ACC112 (cell line): Measurements from ENCODE around the gene GINS3.

Source experiments
- H2AFZ ChIP-seq: fragments of 200-600 bp; sonication (generic); one replicate; pipeline ENCODE4 v1.6.0; 2017; ENCODE audit warnings: antibody characterized with exemption, low read length; ENCODE audit not compliant: unreplicated experiment
- H3K27ac ChIP-seq: fragments of 200-600 bp; sonication (generic); 2 replicates; pipeline ENCODE4 v1.5.1; 2014; ENCODE audit warnings: low read depth, mild to moderate bottlenecking, antibody characterized with exemption, low read length, moderate library complexity
- H3K27me3 ChIP-seq: fragments of 200-600 bp; sonication (generic); 2 replicates; pipeline ENCODE4 v1.6.1; 2014; ENCODE audit warnings: mild to moderate bottlenecking, antibody characterized with exemption, low read length, moderate library complexity, mixed read lengths; ENCODE audit not compliant: insufficient read depth
- H3K36me3 ChIP-seq: fragments of 200-600 bp; sonication (generic); 2 replicates; pipeline ENCODE4 v1.6.1; 2016; ENCODE audit warnings: mild to moderate bottlenecking, antibody characterized with exemption, low read length, moderate library complexity, mixed read lengths; ENCODE audit not compliant: insufficient read depth
- H3K4me1 ChIP-seq: fragments of 200-600 bp; sonication (generic); one replicate; pipeline ENCODE4 v1.6.1; 2016; ENCODE audit warnings: low read length, mixed read lengths; ENCODE audit not compliant: insufficient read depth, unreplicated experiment, control insufficient read depth
- H3K4me3 ChIP-seq: fragments of 200-600 bp; sonication (generic); 2 replicates; pipeline ENCODE4 v1.5.1; 2014; ENCODE audit warnings: mild to moderate bottlenecking, low read depth, low read length
- H3K79me2 ChIP-seq: fragments of 200-600 bp; sonication (generic); one replicate; pipeline ENCODE4 v1.6.0; 2016; ENCODE audit warnings: low read length; ENCODE audit not compliant: control insufficient read depth, unreplicated experiment, insufficient read depth

The GINS3 gene

GRCh38 chr16:58444265-58444664 lies 52.0 kb downstream of the GINS3 start:
- H3K79me2 ChIP-seq: no peaks in the 10 kb centered on the region
- H3K4me1 ChIP-seq: no peaks in the 10 kb centered on the region
- H3K27ac ChIP-seq: no peak overlapping the region

GRCh38 chr16:58448890-58449289 lies 56.6 kb downstream of the GINS3 start:
- Histone ChIP-seq H3K4me1 (peaks cover 12% of the 10 kb centered on the region), H3K79me2 (no peaks in the 10 kb centered on the region), H3K27me3 (peaks cover 13% of the 10 kb centered on the region; the same call in 1 of the 2 replicates), H3K36me3 (no peaks in the 10 kb centered on the region), H3K27ac (no peak overlapping the region), H3K4me3 (no peak overlapping the region), H2AFZ (no peak overlapping the region)

More at GRCh38 chr16:58444265-58444664, 52.0 kb downstream of the GINS3 start:
- H3K4me3 ChIP-seq: no peak overlapping the region
- H3K36me3 ChIP-seq: no peaks in the 10 kb centered on the region
- peaks cover 27% of the 10 kb centered on the region; the same call in 1 of the 2 replicates for H3K27me3 ChIP-seq
- H2AFZ ChIP-seq: no peak overlapping the region

- Histone ChIP-seq H3K79me2 (no peaks in the 10 kb centered on the region), H3K4me3 (no peak overlapping the region), H3K27ac (no peak overlapping the region), H3K4me1 (peaks cover 12% of the 10 kb centered on the region), H2AFZ (no peak overlapping the region), H3K27me3 (peaks cover 9% of the 10 kb centered on the region; the same call in 1 of the 2 replicates), H3K36me3 (no peaks in the 10 kb centered on the region)
These were observed 57.0 kb downstream of the GINS3 start for GRCh38 chr16:58449306-58449705.

- no peak overlapping the region for H2AFZ ChIP-seq
- peaks cover 12% of the 10 kb centered on the region for H3K4me1 ChIP-seq
- no peaks in the 10 kb centered on the region for H3K36me3 ChIP-seq
- H3K27me3 ChIP-seq: peaks cover 6% of the 10 kb centered on the region; the same call in 1 of the 2 replicates
- no peaks in the 10 kb centered on the region for H3K79me2 ChIP-seq
- no peak overlapping the region for H3K4me3 ChIP-seq
- no peak overlapping the region for H3K27ac ChIP-seq
These were observed 57.5 kb downstream of the GINS3 start for GRCh38 chr16:58449768-58450167.

- H3K27ac ChIP-seq: no peak overlapping the region
These were observed 58.3 kb downstream of the GINS3 start for GRCh38 chr16:58450590-58450989.

GRCh38 chr16:58451265-58451689 lies 59.0 kb downstream of the GINS3 start:
- Histone ChIP-seq H3K4me1 (peaks cover 19% of the 10 kb centered on the region), H2AFZ (no peak overlapping the region), H3K27me3 (peaks cover 6% of the 10 kb centered on the region; the same call in 1 of the 2 replicates), H3K36me3 (no peaks in the 10 kb centered on the region), H3K79me2 (no peaks in the 10 kb centered on the region), H3K4me3 (no peak overlapping the region), H3K27ac (peak overlapping the region; percentile 22; the same call in 1 of the 2 replicates)

More at GRCh38 chr16:58450590-58450989, 58.3 kb downstream of the GINS3 start:
- Histone ChIP-seq H3K4me1 (peaks cover 12% of the 10 kb centered on the region), H2AFZ (no peak overlapping the region), H3K27me3 (peaks cover 6% of the 10 kb centered on the region; the same call in 1 of the 2 replicates), H3K79me2 (no peaks in the 10 kb centered on the region), H3K4me3 (no peak overlapping the region), H3K36me3 (no peaks in the 10 kb centered on the region)

- Histone ChIP-seq H3K4me3 (no peak overlapping the region), H3K27me3 (peaks cover 3% of the 10 kb centered on the region; the same call in 1 of the 2 replicates), H2AFZ (no peak overlapping the region), H3K27ac (peak overlapping the region; percentile 22; the same call in 1 of the 2 replicates), H3K4me1 (peaks cover 25% of the 10 kb centered on the region), H3K36me3 (no peaks in the 10 kb centered on the region), H3K79me2 (no peaks in the 10 kb centered on the region)
These were observed 59.7 kb downstream of the GINS3 start for GRCh38 chr16:58451945-58452401.

- H3K27me3 ChIP-seq: peaks cover under 1% of the 10 kb centered on the region; the same call in 1 of the 2 replicates
- H2AFZ ChIP-seq: no peak overlapping the region
- no peaks in the 10 kb centered on the region for H3K79me2 ChIP-seq
- peaks cover 25% of the 10 kb centered on the region for H3K4me1 ChIP-seq
- no peaks in the 10 kb centered on the region for H3K36me3 ChIP-seq
- H3K4me3 ChIP-seq: no peak overlapping the region
- no peak overlapping the region for H3K27ac ChIP-seq
These were observed 60.4 kb downstream of the GINS3 start for GRCh38 chr16:58452640-58453039.

GRCh38 chr16:58454178-58454577 lies 61.9 kb downstream of the GINS3 start:
- no peaks in the 10 kb centered on the region; the same call in 1 of the 2 replicates for H3K27me3 ChIP-seq
- H2AFZ ChIP-seq: no peak overlapping the region
- no peak overlapping the region for H3K4me3 ChIP-seq
- H3K4me1 ChIP-seq: peaks cover 32% of the 10 kb centered on the region
- H3K79me2 ChIP-seq: no peaks in the 10 kb centered on the region
- no peak overlapping the region for H3K27ac ChIP-seq
- no peaks in the 10 kb centered on the region for H3K36me3 ChIP-seq

- Histone ChIP-seq H3K4me3 (no peak overlapping the region), H3K36me3 (no peaks in the 10 kb centered on the region), H3K27ac (no peak overlapping the region), H3K27me3 (no peaks in the 10 kb centered on the region), H3K79me2 (no peaks in the 10 kb centered on the region), H3K4me1 (peaks cover 36% of the 10 kb centered on the region), H2AFZ (no peak overlapping the region)
These were observed 62.6 kb downstream of the GINS3 start for GRCh38 chr16:58454856-58455255.
